Forelimb muscle (tissue), 1 donor: ENCODE measurements around the gene IL11. TPM values are rescaled to one million over a fixed set of nuclear protein-coding genes. Genes with fewer than 3 reads are reported as not detected.

Experiments used
- DNase-seq: peaks from one replicate; pipeline ENCODE4 v3.0.0-alpha.2; 2013; ENCODE audit warnings: low read depth
- polyA plus RNA-seq: library from polyadenylated mRNA; unstranded; fragments of 120-200 nt; gene quantifications from one replicate; pipeline ENCODE4 v1.2.1, GENCODE V29; 2013; ENCODE audit not compliant: insufficient read length

Gene IL11
- polyA plus RNA-seq, 1 donor, result 0.40 TPM

DNA sequence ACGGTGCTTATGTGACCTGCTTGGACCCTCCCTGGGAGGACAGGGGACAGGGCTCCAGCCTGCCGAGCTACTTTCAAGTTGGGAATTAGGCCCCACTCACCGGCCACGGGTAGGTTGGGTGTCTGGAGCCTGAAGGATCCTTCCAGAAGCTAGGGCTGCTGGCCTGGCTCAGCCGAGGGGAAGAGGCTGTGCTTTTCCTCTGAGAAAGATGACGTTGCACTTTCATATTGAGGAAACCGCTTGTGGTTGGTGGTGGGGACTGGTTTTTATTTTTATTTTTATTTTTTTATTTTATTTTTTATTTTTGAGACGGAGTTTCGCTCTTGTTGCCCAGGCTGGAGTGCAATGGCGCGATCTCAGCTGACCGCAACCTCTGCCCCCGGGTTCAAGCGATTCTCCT lies 45.1 kb downstream of the IL11 start, which contains the start of gene TMEM150B:
Gene TMEM150B, minus strand, starts transcription at position 170 of the 400 bp plus-strand sequence. CDS start 4,305 bp downstream, outside the sequence.
- no peak for DNase-seq

- no peak for DNase-seq
Observed at GRCh38 chr19:55324662-55325061, 45.6 kb downstream of the IL11 start.

DNA sequence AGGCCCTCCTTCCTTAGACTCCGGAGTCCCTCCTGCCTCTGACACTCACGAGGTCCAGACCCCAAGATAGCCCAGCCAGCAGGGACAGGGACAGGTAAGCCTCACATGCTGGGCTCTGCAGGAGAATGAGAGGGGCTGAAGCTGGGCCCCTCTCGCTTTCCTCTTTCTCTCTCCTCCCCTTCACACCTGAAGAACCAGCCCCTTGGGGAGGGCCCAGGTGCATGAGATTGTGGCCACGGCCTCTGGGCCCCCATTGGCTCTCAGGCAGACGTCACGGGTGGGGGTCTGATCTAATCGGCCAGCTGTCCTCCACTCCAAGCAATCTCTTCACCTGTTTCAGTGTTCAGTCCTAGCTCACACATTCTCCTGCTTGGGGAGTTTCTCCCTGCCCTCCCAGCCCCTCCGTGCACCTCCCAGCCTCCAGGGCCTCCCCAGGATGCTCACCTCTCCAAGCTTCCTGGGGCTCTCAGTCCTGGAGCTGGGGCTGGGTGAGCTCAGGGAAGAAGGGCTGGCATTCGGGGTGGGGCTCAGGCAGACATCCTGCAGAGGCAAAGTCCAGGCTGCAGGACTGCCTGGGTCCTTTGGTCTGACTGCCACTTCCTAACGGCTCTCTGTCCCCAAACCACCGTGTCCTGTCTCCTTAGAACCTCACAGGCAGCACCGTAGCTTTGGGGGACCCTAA lies 47.9 kb downstream of the IL11 start:
- no peak for DNase-seq

DNA sequence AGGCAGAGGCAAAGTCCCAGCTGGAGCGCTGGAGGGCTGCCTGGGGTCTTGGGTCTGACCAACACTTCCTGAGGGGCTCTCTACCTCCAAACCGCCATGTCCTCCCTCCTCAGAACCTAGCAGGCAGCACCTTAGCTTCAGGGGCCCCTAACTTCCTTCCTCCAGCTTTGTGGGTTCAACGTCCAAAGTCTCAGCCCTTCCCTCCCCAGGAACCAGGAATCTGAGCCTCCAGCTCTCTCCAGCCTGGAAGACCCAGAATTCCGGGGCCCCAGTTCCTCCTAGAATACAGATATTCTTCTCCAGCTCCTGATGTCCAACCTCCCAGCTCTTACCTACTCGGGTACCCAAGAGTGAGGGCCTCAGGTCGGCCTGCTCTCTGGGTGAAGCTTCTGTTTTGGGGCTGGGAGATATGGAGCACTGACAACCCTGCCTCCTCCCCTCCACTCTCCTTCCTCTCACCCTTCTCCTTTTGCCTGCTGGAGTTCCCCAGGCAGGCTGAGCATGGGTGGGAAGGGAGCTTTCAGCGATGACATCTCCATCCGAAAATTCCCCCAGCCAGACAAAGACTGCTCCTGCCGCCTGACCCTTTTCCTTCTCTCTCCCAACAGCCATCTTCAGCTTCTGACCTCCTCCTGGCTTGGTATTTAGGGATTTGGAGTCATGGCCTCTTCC lies 48.7 kb downstream of the IL11 start:
- no peak for DNase-seq

DNA sequence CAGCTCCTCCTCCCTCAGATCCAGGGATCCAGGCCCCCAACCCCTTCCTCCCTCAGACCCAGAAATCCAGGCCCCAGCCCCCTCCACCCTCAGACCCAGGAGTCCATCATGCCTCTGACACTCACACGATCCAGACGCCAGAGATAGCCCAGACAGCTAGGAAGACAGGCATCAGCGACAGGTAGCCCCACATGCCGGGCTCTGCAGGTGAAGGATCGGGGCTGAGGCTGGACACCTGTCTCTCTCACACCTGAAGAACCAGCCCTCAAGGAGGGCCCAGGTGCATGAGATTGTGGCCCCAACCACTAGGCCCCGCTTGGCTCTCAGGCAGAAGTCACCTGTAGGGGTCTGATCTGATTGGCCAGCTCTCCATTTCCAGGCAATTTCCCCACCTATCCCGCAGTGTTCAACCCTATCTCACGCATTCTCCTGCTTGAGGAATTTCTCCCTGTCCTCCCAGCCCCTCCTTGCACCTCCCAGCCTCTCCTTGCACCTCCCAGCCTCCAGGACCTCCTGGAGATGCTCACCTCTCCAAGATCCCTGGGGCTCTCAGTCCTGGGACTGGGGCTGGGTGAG lies 49.3 kb downstream of the IL11 start:
- DNase-seq, result no peak

DNA sequence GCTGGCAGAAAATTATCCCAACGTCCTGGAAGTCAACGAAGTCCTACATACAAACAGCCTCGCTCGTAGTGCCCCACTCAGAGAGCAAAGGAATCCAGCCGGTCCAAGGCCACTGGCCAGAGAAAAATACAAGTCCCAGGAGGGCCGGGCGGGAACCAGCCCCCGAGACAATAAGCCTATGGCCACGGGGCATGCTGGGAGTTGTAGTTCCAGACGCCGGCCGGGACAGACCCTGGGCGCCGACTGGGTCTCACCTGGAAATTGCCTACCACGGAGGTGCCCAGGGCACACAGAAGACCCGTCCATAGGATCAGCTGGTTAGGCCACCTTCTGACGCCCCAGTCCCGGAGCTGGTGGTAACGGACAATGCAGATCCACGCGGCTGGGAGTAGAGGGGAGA lies 50.5 kb downstream of the IL11 start:
- DNase-seq, result no peak

DNA sequence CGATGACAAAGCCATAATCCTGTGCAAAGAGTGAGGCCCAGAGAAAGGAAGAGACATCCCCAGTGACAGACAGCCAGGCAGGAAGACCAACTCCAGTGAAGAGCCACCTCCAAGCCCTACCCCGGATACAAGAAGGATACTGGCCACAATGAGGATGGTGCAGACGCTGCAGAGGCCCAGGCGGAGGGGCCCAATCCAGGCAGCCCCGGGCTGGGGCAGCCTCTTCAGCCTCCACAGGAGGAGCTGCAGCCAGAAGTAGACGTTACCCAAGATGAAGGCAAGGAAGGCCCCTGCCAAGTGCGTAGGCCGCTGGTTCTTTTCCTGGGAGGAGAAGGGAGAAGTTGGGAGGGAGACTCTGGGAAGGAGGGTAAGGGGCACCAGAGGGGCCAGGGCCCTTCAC lies 53.6 kb downstream of the IL11 start:
- no peak for DNase-seq

- DNase-seq, result no peak
Observed at GRCh38 chr19:55315956-55316525, 54.2 kb downstream of the IL11 start.

DNA sequence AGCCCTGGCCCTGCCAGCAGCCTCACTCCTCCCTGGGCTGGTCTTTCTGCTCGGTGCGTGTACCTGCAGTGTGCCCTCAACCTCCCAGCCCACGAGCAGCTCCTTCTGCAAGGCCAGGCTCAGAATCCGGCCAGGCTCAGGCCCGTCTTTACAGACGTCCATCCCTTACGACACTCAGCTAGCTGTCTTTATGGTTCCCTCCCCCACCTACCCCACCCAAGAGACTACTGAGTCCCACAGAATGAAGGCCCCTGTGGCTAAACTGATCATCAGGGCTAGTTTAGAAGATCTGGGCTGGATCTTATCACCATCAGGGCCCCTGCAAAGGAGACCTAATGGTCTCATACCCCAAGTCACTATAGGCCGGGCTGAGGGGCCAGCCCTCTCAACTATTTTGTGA lies 55.9 kb downstream of the IL11 start:
- no peak for DNase-seq

Other genes with a start within 250 kb of the IL11 start
- gene TNNT1, start 221.3 kb downstream of the IL11 start, polyA plus RNA-seq, result 742 TPM
- gene TNNI3, start 212.7 kb downstream of the IL11 start, polyA plus RNA-seq, result 3.2 TPM
- 0.92 TPM for gene DNAAF3, start 203.8 kb downstream of the IL11 start, polyA plus RNA-seq
- gene SYT5, start 190.2 kb downstream of the IL11 start, polyA plus RNA-seq, result not detected
- 0.11 TPM for gene PTPRH, start 161.0 kb downstream of the IL11 start, polyA plus RNA-seq
- gene TMEM86B, start 141.7 kb downstream of the IL11 start, polyA plus RNA-seq, result 2.8 TPM
- 26.7 TPM for gene PPP6R1, start 111.4 kb downstream of the IL11 start, polyA plus RNA-seq
- gene HSPBP1, start 90.4 kb downstream of the IL11 start, polyA plus RNA-seq, result 25.6 TPM
- gene BRSK1, start 86.5 kb downstream of the IL11 start, polyA plus RNA-seq, result 7.4 TPM
- 1.00 TPM for gene TMEM150B, start 45.1 kb downstream of the IL11 start, polyA plus RNA-seq
- gene KMT5C, start 30.6 kb downstream of the IL11 start, polyA plus RNA-seq, result 27.5 TPM
- gene COX6B2, start 15.7 kb downstream of the IL11 start, polyA plus RNA-seq, result 0.15 TPM
- not detected for gene GARIN5B, start 7.2 kb downstream of the IL11 start, polyA plus RNA-seq
- not detected for gene TMEM190, start 6.4 kb upstream of the IL11 start, polyA plus RNA-seq
- 0.23 TPM for gene TMEM238, start 13.8 kb upstream of the IL11 start, polyA plus RNA-seq
- 1,731 TPM for gene RPL28, start 15.5 kb upstream of the IL11 start, polyA plus RNA-seq
- gene UBE2S, start 37.3 kb upstream of the IL11 start, polyA plus RNA-seq, result 41.0 TPM
- gene SHISA7, start 72.8 kb upstream of the IL11 start, polyA plus RNA-seq, result 0.14 TPM
- gene ISOC2, start 91.2 kb upstream of the IL11 start, polyA plus RNA-seq, result 36.2 TPM
- not detected for gene C19orf85, start 94.3 kb upstream of the IL11 start, polyA plus RNA-seq
- gene ZNF628, start 106.2 kb upstream of the IL11 start, polyA plus RNA-seq, result 4.1 TPM
- gene NAT14, start 114.7 kb upstream of the IL11 start, polyA plus RNA-seq, result 27.0 TPM
- gene SSC5D, start 118.0 kb upstream of the IL11 start, polyA plus RNA-seq, result 17.3 TPM
- 3.1 TPM for gene SBK2, start 166.7 kb upstream of the IL11 start, polyA plus RNA-seq
- not detected for gene SBK3, start 175.1 kb upstream of the IL11 start, polyA plus RNA-seq
- 12.0 TPM for gene ZNF579, start 210.4 kb upstream of the IL11 start, polyA plus RNA-seq
- gene FIZ1, start 229.1 kb upstream of the IL11 start, polyA plus RNA-seq, result 11.1 TPM
- 10.0 TPM for gene ZNF524, start 229.8 kb upstream of the IL11 start, polyA plus RNA-seq
- gene ZNF865, start 235.2 kb upstream of the IL11 start, polyA plus RNA-seq, result 7.6 TPM